H9 (cell line): Measurements from ENCODE around the gene PPP1R18. TPM values are rescaled to one million over a fixed set of nuclear protein-coding genes. Genes with fewer than 3 reads are reported as not detected.

ENCODE experiments used
- DNase-seq: peaks from one replicate; pipeline ENCODE4 v3.0.0-alpha.2; 2017
- H2AFZ ChIP-seq: one replicate; pipeline ENCODE4 v1.6.1; 2013; ENCODE audit warnings: mild to moderate bottlenecking, low read length, control low read depth, moderate library complexity
- H2AK5ac ChIP-seq: 2 replicates; pipeline ENCODE4 v1.6.1; 2013; ENCODE audit warnings: low read length, control low read depth, mixed read lengths; ENCODE audit not compliant: insufficient read length
- H2BK120ac ChIP-seq: one replicate; pipeline ENCODE4 v1.6.1; 2013; ENCODE audit warnings: low read depth, mild to moderate bottlenecking, low read length, control low read depth, inconsistent platforms; ENCODE audit not compliant: poor library complexity, severe bottlenecking
- H2BK12ac ChIP-seq: 2 replicates; pipeline ENCODE4 v1.6.1; 2013; ENCODE audit warnings: low read length, control low read depth, mixed read lengths, low read depth; ENCODE audit not compliant: insufficient read length
- H2BK15ac ChIP-seq: 2 replicates; pipeline ENCODE4 v1.6.1; 2013; ENCODE audit warnings: low read depth, low read length, control low read depth
- H2BK20ac ChIP-seq: one replicate; pipeline ENCODE4 v1.6.1; 2013; ENCODE audit warnings: low read depth, mild to moderate bottlenecking, low read length, control low read depth, inconsistent platforms; ENCODE audit not compliant: poor library complexity, severe bottlenecking
- H2BK5ac ChIP-seq: 2 replicates; pipeline ENCODE4 v1.6.1; 2013; ENCODE audit warnings: low read length, control low read depth, mixed read lengths; ENCODE audit not compliant: insufficient read length
- H3K14ac ChIP-seq: 2 replicates; pipeline ENCODE4 v1.6.1; 2013; ENCODE audit warnings: low read length, control low read depth; ENCODE audit not compliant: insufficient read depth
- H3K18ac ChIP-seq: 2 replicates; pipeline ENCODE4 v1.6.1; 2013; ENCODE audit warnings: low read depth, mild to moderate bottlenecking, mixed read lengths, low read length, control low read depth; ENCODE audit not compliant: insufficient read length
- H3K23ac ChIP-seq: 2 replicates; pipeline ENCODE4 v1.6.1; 2013; ENCODE audit warnings: low read length, control low read depth, mixed read lengths, low read depth; ENCODE audit not compliant: insufficient read length
- H3K23me2 ChIP-seq: 2 replicates; pipeline ENCODE4 v1.6.1; 2013; ENCODE audit warnings: low read depth, mild to moderate bottlenecking, mixed read lengths, low read length, control low read depth; ENCODE audit not compliant: insufficient read length, poor library complexity, severe bottlenecking
- H3K27ac ChIP-seq: 2 replicates; pipeline ENCODE4 v1.5.1; 2013; ENCODE audit warnings: low read length, control low read depth, mixed read lengths, low read depth; ENCODE audit not compliant: insufficient read length
- H3K27me3 ChIP-seq: 2 replicates; pipeline ENCODE4 v1.6.1; 2013; ENCODE audit warnings: low read length, control low read depth, inconsistent platforms; ENCODE audit not compliant: insufficient read depth
- H3K4ac ChIP-seq: 2 replicates; pipeline ENCODE4 v1.6.1; 2013; ENCODE audit warnings: low read depth, mild to moderate bottlenecking, control low read depth, inconsistent platforms, low read length, moderate library complexity
- H3K4me1 ChIP-seq: 2 replicates; pipeline ENCODE4 v1.6.1; 2013; ENCODE audit warnings: low read length, control low read depth, inconsistent platforms; ENCODE audit not compliant: insufficient read depth
- H3K4me2 ChIP-seq: 2 replicates; pipeline ENCODE4 v1.6.1; 2013; ENCODE audit warnings: low read length, control low read depth, mixed read lengths; ENCODE audit not compliant: insufficient read length, insufficient read depth
- H3K56ac ChIP-seq: 2 replicates; pipeline ENCODE4 v1.6.1; 2013; ENCODE audit warnings: low read depth, mild to moderate bottlenecking, mixed read lengths, low read length, control low read depth; ENCODE audit not compliant: insufficient read length
- H3K79me1 ChIP-seq: 2 replicates; pipeline ENCODE4 v1.6.1; 2013; ENCODE audit warnings: low read depth, mild to moderate bottlenecking, moderate library complexity, low read length, control low read depth, inconsistent platforms; ENCODE audit not compliant: insufficient read depth, poor library complexity, severe bottlenecking
- H3K79me2 ChIP-seq: 2 replicates; pipeline ENCODE4 v1.6.1; 2013; ENCODE audit warnings: low read length, control low read depth, inconsistent platforms; ENCODE audit not compliant: insufficient read depth
- H3K9ac ChIP-seq: 2 replicates; pipeline ENCODE4 v1.6.1; 2013; ENCODE audit warnings: low read length, control low read depth, mixed read lengths; ENCODE audit not compliant: insufficient read length; ENCODE audit errors: extremely low read depth
- H3K9me3 ChIP-seq: one replicate; pipeline ENCODE4 v1.6.1; 2013; ENCODE audit warnings: low read depth, low read length, inconsistent platforms; ENCODE audit not compliant: control insufficient read depth
- H3T11ph ChIP-seq: one replicate; pipeline ENCODE4 v1.6.1; 2013; ENCODE audit warnings: mild to moderate bottlenecking, low read length, control low read depth, inconsistent platforms
- H4K20me1 ChIP-seq: one replicate; pipeline ENCODE4 v1.6.1; 2013; ENCODE audit not compliant: control insufficient read depth, insufficient read length, insufficient read depth
- H4K5ac ChIP-seq: 2 replicates; pipeline ENCODE4 v1.6.1; 2013; ENCODE audit warnings: low read depth, mild to moderate bottlenecking, mixed read lengths, low read length, control low read depth; ENCODE audit not compliant: insufficient read length
- H4K8ac ChIP-seq: replicated peaks from 2 replicates; pipeline ENCODE4 v1.6.1; 2013; ENCODE audit warnings: low read length, control low read depth, mixed read lengths, low read depth; ENCODE audit not compliant: insufficient read length
- H4K91ac ChIP-seq: 2 replicates; pipeline ENCODE4 v1.6.1; 2013; ENCODE audit warnings: low read depth, mild to moderate bottlenecking, moderate library complexity, mixed read lengths, low read length, control low read depth; ENCODE audit not compliant: insufficient read length
- H3K27ac Mint-ChIP-seq, 3 experiments: 2 replicates in 2 of 3; 3 replicates in 1 of 3; pipeline ENCODE4 v1.8.0; 2020 to 2021; ENCODE audit warnings: mixed read lengths in 3 of 3, mild to moderate bottlenecking in 1 of 3, moderate library complexity in 1 of 3
- H3K27me3 Mint-ChIP-seq: 2 replicates; pipeline ENCODE4 v1.8.0; 2021; ENCODE audit warnings: low read depth, mild to moderate bottlenecking, moderate library complexity, mixed read lengths
- H3K36me3 Mint-ChIP-seq, 3 experiments: 2 replicates in 2 of 3; 3 replicates in 1 of 3; pipeline ENCODE4 v1.8.0; 2020 to 2021; ENCODE audit warnings: low read depth in 3 of 3, mixed read lengths in 3 of 3; ENCODE audit not compliant: insufficient read depth in 1 of 3
- H3K4me1 Mint-ChIP-seq, 2 experiments: 2 replicates each; pipeline ENCODE4 v1.8.0; 2020; ENCODE audit warnings: mixed read lengths in 2 of 2
- H3K4me3 Mint-ChIP-seq, 2 experiments: 2 replicates in 1 of 2; 3 replicates in 1 of 2; pipeline ENCODE4 v1.8.0; 2020 to 2021; ENCODE audit warnings: mild to moderate bottlenecking in 2 of 2, mixed read lengths in 2 of 2, moderate library complexity in 1 of 2
- H3K9me3 Mint-ChIP-seq, 2 experiments: 2 replicates in 1 of 2; 3 replicates in 1 of 2; pipeline ENCODE4 v1.8.0; 2020; ENCODE audit warnings: mild to moderate bottlenecking in 2 of 2, mixed read lengths in 2 of 2, moderate library complexity in 1 of 2
- WGBS: extraction: QIAGEN DNeasy Blood & Tissue Kit; methylation state at CpG from one replicate; pipeline ENCODE4 v1.1.7; 2013; ENCODE audit warnings: missing lambda C conversion rate, low lambda C conversion rate, mixed read lengths; ENCODE audit not compliant: insufficient read length; ENCODE audit errors: extremely low coverage; 5-methylcytosine and 5-hydroxymethylcytosine counted together
- total RNA-seq: library from RNA; stranded (reverse); gene quantifications from 2 replicates; pipeline ENCODE4 v1.2.1, GENCODE V29; 2021
- TF ChIP-seq, protein P1 (sequence below): fragments of 200-600 bp; sonication (generic); conservative IDR thresholded peaks from 3 replicates; pipeline ENCODE4 v1.8.0; 2021; ENCODE audit warnings: antibody characterized with exemption, mild to moderate bottlenecking

PPP1R18 gene
- total RNA-seq, 1 experiment from 2014 or later = 28.0 TPM

DNA sequence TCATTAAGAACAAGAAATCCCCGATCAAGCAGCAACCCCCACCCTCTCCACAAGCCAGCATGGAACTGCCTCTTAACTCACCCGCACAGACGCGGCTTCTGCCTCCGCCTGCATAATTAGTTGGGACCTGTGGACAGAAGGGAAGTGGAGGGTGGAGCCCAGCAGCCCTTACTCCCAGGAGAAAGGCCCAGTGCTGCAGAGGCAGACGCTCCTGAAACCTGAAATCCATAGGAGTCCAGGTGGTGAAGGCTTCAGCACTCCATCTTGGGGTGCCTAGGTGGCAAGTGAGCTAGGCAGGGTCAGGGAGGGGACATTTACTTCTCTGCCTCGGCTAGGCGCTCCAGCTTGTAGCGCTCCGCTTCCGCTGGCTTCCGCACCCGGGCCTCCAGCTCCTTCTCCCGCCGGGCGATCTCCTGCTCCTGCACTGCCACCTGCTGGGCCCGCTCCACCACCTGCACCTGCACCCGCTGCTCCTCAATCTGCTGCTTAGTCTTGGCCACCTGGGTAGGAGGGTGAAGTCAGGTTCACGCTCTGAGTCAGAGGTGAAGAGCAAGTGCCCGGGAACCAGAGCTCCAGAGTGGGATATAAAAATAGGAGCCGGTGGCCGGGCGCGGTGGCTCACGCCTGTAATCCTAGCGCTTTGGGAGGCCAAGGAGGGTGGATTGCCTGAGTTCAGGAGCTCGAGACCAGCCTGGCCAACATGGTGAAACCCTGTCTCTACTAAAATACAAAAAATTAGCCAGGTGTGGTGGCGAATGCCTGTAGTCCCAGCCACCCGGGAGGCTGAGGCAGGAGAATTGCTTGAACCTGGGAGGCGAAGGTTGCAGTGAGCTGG lies 44.4 kb upstream of the PPP1R18 start:
- TF ChIP-seq, protein P1, sequence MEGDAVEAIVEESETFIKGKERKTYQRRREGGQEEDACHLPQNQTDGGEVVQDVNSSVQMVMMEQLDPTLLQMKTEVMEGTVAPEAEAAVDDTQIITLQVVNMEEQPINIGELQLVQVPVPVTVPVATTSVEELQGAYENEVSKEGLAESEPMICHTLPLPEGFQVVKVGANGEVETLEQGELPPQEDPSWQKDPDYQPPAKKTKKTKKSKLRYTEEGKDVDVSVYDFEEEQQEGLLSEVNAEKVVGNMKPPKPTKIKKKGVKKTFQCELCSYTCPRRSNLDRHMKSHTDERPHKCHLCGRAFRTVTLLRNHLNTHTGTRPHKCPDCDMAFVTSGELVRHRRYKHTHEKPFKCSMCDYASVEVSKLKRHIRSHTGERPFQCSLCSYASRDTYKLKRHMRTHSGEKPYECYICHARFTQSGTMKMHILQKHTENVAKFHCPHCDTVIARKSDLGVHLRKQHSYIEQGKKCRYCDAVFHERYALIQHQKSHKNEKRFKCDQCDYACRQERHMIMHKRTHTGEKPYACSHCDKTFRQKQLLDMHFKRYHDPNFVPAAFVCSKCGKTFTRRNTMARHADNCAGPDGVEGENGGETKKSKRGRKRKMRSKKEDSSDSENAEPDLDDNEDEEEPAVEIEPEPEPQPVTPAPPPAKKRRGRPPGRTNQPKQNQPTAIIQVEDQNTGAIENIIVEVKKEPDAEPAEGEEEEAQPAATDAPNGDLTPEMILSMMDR = peak; percentile 71
- H3K23ac ChIP-seq = no peak overlapping the region
- peak; percentile 92 for DNase-seq
- no peak overlapping the region for H3K14ac ChIP-seq
- H4K91ac ChIP-seq = no peak overlapping the region
- Mint-ChIP-seq H3K27me3 (peaks cover 3% of the 10 kb centered on the region; the same call in 1 of the 2 replicates), H3K9me3 (no peaks in the 10 kb centered on the region), H3K4me1 (peaks cover 2% of the 10 kb centered on the region in 2 experiments; a peak in 1 of 4 replicates), H3K27ac (peak overlapping the region in 2 of 3 experiments; percentile 38 to 46; a peak in 3 of 7 replicates), H3K4me3 (no peak overlapping the region), H3K36me3 (peaks cover 23 to 71% (median 46%) of the 10 kb centered on the region in 3 experiments)
- no peak overlapping the region for H2BK12ac ChIP-seq
- no peak overlapping the region for H2BK20ac ChIP-seq
- no peak overlapping the region for H3T11ph ChIP-seq
- H3K9ac ChIP-seq = no peak overlapping the region
- no peaks in the 10 kb centered on the region for H3K9me3 ChIP-seq
- no peak overlapping the region for H3K56ac ChIP-seq
- no peaks in the 10 kb centered on the region for H3K4me1 ChIP-seq
- no peak overlapping the region for H3K4me2 ChIP-seq
- H2BK15ac ChIP-seq = no peak overlapping the region
- no peak overlapping the region for H2AK5ac ChIP-seq
- H3K4ac ChIP-seq = no peak overlapping the region
- no peaks in the 10 kb centered on the region for H3K23me2 ChIP-seq
- H4K20me1 ChIP-seq = no peaks in the 10 kb centered on the region
- H4K8ac ChIP-seq = no peak overlapping the region
- no peak overlapping the region for H2BK5ac ChIP-seq
- no peak overlapping the region for H2AFZ ChIP-seq
- WGBS = no CpG with 5 or more reads among the region's 30 CpGs
- H2BK120ac ChIP-seq = no peak overlapping the region
- H4K5ac ChIP-seq = no peak overlapping the region
- no peak overlapping the region for H3K27ac ChIP-seq
- H3K18ac ChIP-seq = no peak overlapping the region
- H3K79me2 ChIP-seq = no peaks in the 10 kb centered on the region
- no peaks in the 10 kb centered on the region for H3K27me3 ChIP-seq
- H3K79me1 ChIP-seq = no peaks in the 10 kb centered on the region
